ENCODE results near the gene FAM170B.
A peak's percentile ranks its signal among the peaks of the same experiment; 100 is the strongest.

FAM170B gene

DNA sequence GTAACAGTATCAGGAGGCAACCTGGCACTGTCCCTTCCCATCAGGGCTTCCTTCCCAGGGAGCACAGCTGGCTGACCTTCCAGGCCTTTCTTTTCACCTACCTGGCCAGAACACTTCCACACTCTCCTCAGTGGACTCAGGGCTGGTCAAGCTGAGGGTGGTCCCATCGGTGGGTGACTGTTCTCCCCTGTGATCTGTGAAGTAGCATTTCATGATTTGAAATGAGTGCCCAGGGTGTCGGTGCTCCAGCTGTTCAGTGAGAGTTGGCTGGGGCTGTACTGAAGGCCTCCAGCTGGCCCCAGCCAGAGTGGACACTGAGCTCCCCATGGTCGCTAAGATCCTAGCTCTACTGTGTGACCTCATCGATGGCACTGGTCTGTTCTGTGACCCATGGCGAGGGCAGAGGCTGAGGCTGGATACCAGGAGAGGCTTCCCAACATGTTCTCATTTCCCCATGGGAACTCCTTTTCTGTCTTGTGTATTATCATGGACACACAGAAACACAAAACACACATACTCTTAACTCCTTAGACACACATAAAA, at the start of gene FAM170B:
FAM170B (minus strand) TSS at position 316 of the 543 bp plus-strand sequence; CDS start at position 213, 103 bp downstream.
- DNase-seq (ENCODE audit: low spot score), result no peak

DNA sequence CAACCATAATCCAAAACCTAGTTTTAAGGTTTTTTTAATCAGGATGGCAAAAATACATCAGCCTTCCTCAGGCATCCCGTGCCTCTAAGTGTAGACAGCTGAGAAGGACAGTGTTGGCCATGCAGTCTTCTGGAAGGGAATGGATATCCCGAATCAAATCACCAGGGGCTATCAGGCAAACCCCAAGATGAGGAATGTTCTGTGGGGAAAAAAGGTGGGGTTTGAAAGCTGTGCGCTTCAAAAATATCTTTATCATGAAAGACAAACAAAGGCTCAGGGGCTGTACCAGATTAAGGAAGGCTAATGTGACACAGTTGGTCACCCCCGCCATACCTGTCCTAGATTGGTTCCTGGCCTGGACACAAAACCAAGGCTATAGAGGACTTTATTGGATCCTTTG, 49.0 kb upstream of the FAM170B start:
- DNase-seq (ENCODE audit: low spot score), result no peak

DNA sequence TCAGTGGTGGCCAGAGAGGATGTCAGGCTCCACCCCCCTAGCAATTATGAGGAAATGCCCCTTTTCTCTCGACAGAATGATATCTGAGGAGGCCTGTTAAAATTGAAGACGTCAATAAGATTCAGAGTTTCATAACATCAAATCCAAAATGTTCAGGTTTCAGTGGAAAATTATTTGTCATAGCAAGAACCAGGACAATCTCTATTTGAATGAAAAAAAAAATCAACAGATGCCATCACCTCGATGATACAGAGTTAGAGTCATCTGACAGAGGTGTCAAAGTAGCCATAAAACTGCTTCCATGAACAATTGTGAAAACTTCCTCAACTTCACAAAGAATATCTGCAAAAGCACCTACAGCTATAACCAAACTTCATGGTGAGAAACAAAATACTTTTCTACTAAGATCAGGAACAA, 46.6 kb upstream of the FAM170B start:
- no peak for DNase-seq (ENCODE audit: low spot score)

DNA sequence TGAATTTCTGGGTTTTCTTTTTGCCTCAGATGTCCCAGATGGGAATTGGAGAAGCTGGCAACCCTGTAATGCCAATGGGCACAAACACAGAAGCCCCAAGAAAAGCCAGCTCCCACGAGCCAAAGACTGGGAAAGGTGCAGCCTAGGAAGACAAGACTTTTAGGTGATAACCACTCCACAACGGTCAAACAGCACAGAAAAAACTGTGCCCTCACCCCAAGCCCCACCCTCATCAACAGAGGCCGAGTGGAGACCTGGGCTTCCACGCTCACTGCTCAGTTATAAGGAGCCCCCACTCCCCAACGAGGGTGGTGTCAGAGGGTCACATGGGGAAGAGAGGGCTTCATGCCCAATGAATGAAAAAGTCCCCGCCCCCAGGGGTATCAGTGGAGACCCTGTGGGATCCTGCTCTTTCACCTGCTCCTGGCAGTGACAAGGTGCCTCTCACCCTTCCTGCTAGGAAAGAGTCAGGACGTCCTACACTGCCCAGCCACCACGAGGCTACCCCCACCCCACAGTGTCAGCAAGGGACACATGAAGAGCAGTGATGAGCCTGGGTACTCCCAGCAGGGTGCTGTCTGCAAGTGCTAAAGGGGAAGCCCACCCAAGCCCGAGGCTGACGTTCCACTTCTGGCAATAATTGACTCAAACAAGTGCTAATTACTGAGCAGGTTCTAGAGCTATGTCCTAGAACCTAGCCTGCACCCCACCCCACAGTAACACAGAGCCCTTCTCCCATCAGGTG, 46.0 kb upstream of the FAM170B start:
- DNase-seq (ENCODE audit: low spot score), result no peak

DNA sequence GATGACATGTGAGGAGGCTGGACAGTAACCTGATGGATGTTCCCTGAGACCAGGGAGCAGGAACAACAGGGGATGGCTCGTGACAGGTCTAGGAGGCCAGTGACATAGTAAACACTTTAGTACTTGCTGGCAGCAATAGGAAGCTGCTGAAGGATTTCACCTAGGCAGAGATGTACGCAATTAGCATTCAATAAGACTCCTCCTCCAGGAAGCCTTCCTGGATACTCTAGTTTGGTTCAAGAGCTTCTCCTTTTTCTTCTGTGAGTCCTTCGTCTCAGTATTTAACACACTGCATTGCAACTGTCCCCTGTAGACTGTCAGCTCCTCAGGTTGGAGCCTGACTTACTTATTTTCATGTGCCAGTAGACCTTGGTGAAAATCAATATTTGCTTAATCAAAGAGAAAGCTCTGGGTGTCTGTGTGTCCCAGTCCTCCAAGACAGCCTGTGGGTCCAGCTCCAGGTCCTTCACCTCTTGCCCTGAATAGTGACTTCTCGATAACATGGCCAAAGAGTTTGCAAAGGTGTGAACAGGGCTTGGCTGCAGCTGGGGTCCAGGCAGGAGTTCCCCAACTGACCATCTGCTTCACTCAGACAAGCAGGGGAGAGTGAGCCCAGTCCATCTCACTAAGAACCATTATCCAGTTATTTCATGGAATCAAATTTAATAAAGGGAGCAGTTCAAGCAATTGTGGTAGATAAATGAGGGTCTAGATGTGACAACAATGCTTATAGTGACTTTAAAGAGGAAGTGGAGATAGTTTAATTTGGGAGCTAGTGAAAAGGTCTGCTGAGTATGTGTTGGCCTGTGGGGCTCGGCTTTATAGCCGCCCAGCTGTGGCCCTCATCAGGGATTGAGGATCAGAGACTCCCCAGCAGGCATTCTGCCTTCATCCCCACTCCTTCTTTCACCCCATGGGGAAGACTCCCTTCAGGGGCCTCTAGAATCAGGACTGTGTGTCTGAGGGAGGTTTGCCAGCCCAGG, 45.0 kb upstream of the FAM170B start:
- no peak for DNase-seq (ENCODE audit: low spot score)

DNA sequence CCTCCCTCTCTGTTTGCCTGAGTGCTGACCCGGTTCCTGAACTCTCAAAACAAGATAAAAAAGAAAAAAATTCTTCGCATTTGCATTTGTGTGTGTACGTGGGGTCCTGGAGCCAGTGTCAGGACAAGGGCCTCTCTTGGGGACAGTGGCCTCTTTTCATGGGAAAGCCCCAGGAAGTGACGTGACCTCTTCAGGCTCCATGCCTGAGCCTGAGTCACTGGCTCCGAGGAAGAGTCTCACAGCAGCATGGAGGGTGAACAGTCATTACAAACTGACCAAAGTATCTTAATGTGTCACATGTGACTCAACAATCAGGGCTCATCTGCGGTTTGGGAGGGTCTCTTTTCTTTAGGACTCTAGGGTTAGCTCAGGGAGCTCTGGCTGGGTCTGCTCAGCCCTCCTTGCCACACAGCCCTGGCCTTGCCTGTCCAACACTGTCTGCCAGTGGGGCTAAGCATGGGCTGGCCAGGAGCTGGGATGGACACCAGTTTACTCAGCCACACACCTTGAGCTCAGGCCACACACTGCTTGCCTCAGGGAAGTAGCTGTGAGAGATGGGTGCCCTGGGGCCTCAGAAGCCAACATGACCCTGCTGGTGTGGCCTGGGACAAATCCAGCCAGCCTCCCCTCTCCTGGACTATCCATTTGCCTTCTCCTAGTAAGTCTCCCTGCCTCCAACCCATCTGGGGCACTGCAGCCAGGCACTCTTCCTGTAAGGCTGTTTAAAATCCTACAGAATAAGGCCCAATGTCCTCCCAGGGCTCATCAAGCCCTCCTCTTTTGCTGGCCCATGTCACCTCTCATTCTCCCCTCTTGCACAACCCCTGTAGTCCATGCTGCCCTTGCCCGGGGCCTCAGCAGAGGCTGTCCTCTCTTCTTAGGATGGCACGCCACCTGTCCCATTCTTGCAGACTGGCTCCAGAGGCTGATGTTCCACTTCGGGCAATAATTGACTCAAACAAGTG, 43.9 kb upstream of the FAM170B start:
- peak; percentile 94 for DNase-seq (ENCODE audit: low spot score)

DNA sequence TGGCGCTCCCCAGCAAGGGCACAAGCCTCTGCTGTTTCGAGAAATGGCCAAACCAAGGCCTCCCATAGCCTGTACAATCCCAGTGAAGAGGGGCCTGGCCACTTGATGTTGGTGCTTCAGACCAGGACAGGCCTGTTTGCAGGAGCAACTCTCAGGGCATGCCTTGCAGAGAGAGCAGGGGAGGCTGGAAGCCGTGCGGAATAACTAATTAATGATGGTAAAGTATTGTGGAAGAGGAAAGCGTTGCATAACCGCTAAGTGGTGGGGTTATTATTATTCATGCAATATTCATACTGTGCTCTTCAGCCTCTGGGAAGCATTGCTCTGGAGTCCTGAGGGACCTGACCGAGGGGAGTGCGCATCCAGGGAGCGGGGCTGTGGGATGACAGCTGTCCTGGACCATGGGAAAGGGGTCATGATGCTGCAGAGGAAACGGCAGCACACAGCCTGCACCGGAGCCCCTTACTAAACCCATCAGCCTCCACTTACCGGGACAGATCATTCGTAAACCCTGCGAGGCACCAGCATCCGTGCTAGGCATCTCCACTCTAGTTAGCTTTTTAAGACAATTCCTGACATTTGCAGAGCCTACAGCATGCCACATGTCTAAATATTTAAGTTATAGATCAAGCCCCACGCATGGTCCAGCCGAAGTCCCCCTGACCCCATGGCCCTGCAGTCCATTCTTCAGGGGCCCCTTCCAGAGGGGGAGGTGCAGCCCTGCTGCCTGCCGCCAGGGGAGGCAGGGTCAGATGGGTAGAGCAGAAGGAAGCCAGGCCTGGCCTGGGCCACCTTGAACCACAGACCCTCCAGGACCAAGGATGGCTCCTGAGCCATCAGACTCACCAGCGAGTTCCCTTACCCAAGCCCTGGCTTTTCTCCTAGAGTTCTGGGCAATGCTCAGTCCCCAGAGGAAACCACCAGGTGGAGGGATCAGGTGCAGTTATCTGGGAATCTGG, 42.8 kb upstream of the FAM170B start:
- DNase-seq (ENCODE audit: low spot score), result no peak

DNA sequence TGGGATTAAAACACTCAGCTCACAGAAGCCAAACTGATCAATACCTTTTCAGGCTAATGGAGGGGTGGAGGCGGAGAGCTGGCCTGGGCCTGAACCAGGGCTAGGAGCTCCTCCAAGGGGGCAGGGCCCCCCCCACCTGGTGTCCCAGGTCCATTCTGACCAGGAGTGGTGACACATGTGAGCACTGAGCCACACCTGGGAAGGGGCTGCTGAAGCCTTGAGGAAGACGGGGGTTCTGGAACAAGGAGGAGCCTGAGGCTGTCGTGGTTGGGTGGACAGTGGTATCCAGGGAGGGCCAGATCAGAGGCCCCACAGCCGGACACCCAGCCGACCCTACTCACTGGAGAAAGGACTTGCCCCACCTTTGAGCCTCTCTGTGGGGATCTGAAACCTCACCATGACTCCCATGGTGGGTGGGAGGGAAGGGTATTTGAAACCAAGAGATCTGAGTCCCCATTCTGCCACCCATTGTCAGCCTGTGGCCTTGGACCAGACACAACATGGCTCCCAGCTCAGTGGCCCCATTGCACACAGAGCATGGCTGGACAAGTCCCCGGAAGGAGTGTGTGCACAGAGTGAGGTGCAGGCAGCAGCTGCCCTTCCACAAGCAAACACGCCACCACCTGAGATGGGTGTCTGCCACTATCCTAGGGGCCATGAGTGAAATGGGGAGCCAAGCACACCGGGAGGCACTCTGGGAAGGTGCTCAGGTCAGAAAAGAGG, 41.9 kb upstream of the FAM170B start:
- DNase-seq (ENCODE audit: low spot score), result no peak

DNA sequence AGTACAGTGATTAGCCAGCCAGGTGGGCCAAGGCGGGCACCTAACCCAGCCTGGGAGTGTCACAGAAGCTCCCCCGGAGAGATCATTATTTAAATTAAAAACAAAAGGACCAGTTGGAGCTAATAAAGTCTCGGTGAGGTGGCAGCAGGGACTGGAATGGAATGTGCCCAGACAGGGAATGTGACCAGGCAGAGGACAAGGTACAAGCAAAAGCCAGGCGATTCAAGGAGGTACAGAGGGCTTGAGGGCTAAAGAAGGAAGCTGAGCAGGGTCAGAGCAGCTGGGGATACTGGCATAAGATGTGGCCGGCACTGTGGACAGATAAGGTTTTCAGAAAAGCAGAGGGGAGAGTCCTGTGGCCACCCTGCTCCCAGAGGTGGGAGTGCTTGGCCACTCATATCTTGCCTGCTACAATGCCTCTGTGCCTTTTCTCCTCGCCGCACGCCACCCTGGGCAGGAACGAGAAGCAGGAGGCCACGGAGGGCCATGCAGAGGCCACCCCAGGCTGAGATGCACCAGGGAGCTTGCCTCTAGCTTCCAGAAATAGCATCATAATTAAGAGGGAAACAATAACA, 41.2 kb upstream of the FAM170B start:
- DNase-seq (ENCODE audit: low spot score), result no peak

DNA sequence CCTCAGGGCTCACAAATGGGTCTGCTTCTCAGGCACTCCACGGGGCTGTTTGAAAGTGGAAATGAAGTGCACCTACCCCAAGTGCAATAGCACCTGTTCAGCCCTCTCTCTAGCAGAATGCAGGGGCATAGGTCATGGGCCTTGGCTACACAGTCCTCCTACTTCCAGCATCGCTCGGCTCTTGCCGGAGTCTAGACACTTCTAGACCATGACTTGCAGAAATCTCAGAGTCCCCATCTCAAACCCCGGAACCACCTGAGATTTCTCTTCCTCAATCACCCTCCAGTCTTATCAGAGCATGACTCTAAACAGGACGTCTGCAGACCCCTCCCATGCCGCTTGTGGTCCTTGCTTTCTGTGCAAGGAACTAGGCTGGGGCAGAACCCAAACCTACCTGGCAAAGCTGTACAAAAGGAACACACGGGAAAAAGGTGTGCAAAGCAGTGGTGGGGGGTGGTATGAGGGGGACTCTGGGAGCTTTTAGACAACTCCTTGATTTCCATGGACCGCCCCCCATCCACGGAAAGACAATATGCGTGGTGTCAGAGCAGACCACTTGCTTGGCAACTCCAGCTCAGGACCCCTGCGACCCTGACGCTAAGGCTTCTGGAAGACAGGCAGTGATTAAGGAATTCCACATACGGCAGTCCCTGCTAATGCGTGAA, 40.6 kb upstream of the FAM170B start:
- no peak for DNase-seq (ENCODE audit: low spot score)

DNA sequence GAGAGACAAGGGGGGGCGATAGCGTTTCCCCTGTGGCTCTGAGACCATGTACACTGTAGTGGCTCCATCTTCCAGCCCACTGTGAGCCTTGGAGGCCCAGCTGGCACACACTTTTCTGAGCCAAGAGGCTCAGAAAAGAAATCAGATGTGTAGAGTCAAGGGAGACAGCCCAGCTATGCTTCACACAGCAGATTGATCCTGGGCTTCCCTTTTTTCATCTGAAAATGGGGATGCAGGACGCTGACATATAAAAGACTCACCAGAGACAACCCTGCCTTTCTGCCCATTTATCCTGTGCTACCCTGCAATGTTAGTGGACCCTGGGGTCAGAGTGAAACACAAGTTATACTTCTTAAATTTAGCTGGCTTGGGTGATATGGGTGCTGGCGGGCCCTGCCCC, 40.0 kb upstream of the FAM170B start:
- no peak for DNase-seq (ENCODE audit: low spot score)

DNA sequence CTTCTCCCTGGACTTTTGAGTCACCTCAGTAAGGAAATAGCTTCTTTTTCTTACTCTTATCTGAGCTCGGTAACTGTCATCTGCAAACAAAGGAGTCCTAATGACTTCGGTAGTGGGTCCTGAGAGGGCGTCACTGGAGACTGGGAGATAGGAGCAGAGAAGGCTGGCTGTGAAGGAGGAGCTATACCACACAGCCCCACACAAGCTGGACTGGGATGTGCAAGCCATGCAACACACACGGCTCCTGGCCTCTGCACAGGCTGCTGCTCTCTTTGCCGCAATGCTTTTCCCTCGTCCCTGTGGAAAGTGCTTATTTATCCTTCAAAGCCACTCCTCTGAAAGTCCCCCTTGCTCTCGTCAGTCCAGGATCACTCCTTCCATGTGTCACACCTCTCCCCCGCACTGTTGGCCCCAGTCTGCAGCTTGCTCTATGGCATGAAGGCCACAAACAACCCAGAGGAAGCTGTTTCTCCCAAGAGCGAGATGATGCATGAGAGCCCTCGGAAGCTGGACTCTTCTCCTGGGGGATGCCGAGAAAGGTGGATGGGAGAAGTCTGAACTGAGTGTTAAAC, 39.5 kb upstream of the FAM170B start:
- DNase-seq (ENCODE audit: low spot score), result no peak

DNA sequence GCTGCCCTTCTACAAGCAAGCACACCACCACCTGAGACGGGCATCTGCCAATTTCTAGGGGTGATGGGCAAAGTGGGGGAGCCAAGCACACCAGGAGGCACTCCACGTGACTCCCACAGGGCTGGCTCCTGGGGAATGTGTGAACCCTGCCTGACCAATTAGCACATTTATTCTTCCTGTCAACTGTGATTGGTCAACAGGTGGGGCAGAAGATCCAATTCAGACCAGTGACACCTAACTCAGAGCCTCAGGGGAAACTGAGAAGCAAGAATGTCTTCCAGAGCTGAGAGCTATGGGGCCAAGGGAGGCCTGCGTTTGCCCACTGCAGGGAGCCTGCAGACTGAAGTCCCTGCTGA, 38.9 kb upstream of the FAM170B start:
- DNase-seq (ENCODE audit: low spot score), result no peak

DNA sequence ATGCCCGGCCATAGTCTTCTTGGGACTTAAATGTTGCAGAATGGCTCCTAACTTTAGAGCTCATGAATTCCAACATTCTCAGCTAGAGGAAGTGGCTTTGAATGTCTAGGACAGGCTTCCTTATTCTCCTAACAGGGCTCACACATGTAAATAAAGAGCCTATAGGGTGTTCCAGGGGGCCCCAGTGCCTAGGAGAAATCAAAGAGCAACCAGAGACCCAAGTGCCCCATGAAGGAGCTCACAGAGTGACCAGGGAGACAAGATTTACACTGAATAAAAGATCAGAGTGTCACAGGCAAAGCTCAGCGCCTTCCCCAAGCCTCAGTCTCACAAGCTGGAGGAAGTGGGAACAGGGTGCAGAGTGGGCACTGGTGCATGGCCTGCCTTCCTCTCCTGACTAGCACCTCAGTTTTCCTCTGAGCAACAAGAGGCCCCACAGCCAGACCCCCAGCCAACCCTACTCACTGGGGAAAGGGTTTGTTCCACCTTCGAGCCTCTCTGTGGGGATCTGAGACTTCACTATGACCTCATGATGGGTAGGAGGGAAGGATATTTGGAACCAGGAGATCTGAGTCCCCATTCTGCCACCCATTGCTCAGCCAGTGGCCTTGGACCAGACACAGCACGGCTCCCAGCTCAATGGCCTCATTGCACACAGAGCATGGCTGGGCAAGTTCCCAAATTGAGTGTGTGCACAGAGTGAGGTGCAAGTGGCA, 38.4 kb upstream of the FAM170B start:
- DNase-seq (ENCODE audit: low spot score), result no peak

DNA sequence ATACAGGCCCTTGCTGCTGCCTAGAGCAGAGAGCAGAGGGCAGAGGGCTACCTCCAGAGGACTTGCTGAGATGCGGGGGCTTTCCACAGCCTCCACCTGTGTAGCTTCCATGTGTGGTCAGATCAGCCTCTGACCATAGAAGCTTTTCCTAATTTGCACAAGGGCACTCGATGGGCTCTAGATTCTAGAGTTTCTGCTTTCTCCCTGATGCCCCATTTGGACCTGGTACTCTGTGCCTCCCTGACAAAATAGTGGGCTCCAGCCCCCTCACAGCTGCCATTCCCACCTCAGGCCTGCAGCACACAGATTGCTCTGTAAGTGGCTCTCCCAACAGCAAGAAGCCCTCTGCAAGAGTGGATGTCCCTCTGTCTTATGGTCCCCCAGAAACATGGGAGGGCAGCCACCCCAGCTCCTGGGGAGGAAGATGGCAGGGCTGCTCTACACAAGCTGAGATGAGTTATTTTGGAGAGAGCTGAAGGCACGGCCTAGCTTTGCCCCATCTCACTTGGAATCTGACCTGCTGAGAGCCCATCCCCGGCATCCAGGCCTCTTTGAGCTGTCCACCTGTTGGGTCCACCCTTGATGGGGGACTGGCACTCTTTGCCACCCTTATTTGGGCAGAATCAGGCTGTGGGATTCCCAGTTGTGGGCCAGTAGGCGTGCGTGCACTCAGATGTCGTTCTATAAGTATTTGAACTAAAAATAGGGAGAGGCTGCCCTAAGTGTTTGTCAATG, 37.7 kb upstream of the FAM170B start:
- no peak for DNase-seq (ENCODE audit: low spot score)

DNA sequence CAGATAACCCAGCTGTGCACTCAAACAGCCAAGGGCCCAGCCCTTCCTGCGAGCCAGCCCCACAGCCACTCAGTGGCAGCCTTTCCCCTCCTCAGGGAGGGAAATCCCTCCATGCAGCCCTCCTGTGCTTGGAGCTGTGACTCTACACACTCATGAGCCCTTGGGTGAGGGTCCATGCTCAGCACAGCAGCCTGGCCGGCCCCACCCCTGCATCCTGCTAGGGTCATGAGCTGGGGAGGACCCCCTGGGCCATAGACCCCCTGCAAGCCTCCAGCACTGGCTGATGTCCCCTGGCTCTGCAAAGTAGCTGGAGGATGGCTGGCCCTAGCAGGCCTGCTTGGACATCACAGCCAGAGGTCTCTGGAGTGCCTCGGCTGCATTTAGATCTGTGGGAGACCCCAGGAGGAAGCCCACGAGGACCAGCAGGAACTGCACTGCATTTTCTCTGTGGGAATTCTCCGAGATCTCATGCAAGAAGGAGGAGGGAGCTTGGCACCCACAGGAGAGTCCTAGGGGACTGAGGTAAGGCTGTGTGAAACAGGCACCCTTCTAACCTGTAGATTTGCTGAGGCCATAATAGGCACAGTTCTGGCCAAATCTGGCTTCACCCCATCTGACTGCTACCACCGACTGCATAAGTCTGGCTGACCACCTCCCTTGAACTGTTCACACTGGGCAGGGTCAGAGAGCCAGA, 37.0 kb upstream of the FAM170B start:
- no peak for DNase-seq (ENCODE audit: low spot score)

DNA sequence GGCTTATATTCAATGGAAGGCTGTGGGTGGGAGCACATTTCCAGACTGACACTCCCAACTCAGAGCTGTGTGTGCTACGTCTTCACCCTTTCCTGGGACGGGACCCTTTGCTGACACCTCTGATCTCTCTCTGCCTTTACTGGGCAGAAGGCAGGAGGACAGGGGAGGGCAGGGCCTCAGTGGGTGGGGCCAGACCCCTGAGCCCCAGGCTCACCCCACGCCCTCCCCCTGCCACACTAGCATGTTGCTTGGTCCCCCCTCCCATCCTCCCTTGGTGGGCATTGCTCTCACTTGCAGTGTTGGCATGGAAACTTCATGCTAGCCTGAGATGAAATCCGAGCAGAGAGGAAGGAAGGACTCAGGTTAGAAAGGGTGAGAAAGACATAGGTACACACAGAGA, 36.0 kb upstream of the FAM170B start:
- no peak for DNase-seq (ENCODE audit: low spot score)
